HG03159 (cell line): Measurements from ENCODE around the gene NCR3LG1.

ENCODE experiments used
- ATAC-seq: cut with Tn5 transposase; IDR thresholded peaks from one replicate; pipeline ENCODE4 v1.9.1; 2021; ENCODE audit warnings: mild to moderate bottlenecking, moderate library complexity; ENCODE audit not compliant: unreplicated experiment

Gene NCR3LG1

GRCh38 chr11:17369684-17370243 is 18.2 kb downstream of the NCR3LG1 start:
- ATAC-seq = no peak

DNA sequence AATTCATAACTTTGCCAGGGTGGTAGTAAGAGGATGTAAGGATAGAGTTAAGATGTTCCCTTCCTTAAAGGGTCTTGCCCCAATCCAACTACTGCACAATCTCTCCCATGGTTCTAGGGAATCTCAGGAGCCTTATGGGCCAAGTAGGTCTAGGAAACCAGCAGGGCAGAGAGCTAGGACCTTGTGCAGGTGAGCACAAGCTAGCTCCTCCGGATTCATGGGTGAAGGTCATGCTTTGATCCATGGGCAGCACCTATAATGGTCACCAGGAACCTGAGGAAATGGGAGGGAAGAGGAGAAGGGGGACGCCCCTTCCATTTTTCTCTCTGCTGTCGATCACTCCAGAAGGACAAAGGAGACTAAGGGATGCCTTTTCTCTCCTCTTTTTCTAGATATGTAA is 20.0 kb downstream of the NCR3LG1 start:
- no peak for ATAC-seq

GRCh38 chr11:17375547-17375946 is 23.9 kb downstream of the NCR3LG1 start:
- ATAC-seq = no peak

GRCh38 chr11:17376493-17376892 is 24.9 kb downstream of the NCR3LG1 start:
- no peak for ATAC-seq

- ATAC-seq = no peak
Observed at GRCh38 chr11:17378655-17379054, 27.1 kb downstream of the NCR3LG1 start.

DNA sequence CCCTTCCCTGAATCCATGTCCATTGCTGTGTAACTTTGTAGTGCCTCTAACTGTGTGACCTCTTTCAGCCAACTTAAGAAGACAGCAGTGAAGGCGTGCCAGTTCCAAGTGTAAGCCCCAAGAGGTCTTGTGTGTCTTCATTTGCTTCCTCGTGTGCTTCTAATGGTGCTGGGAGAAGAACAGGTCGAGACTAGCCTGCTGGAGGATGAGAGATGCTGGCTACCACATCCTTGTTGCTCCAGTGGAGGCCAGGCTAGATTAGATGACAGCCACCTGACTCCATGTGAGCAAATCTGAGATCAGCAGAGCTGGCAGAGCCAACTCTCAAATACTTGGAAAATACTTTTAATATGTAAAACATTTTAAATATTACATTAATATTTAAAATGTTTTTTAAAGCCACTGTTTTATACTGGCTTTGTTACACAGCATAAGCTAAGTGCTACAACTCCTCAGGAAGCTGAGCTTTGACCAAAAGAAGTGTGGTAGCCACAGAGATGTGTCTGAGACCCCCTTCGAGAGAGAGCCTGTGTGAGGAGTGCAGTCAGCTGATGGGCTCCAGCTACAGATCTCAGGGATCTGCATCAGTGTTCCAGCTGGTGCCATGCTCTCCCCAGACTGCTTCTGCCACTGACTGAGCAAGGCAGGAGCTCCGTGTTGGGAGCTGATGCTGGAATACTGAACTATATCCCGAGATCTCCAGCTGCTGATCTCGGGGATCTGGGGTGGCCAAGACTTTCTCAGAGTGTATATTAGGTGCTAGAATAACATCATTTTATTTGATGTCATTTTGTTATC is 28.0 kb downstream of the NCR3LG1 start:
- ATAC-seq = no peak

GRCh38 chr11:17381156-17381555 is 29.6 kb downstream of the NCR3LG1 start:
- ATAC-seq = no peak

DNA sequence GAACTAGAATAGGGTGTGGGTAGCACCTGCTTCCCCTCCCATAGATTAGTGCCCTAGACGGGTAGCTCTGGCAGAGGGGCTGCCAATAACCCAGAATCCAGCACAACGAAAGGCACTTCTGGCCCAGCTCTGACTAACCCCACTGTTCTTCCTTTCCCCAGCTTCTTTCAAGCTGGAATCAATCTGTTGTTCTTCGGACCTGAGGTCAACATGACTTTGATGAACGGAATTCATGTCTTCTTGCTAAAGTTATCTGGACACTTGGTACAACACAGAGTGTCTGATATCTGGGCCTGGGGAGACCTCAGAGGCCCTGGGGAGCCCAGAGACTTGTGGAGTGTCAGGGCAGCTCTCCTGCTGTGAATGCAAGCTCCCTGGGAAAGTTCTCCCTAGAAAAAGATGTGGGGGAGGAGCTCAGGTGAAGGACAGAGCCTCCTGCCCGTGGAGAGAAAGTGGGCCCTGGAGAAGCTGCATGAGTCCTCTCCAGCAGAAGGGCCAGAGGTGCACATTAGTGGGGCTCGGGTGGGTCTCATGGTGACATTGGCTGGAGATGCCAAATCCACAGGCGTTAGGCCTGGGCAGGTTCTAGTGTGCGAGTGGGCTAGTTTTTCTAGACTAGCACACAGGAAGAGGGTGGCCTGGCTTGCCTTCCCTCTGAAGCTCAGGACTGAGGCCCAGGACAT is 30.6 kb downstream of the NCR3LG1 start:
- ATAC-seq = no peak

GRCh38 chr11:17383461-17383860 is 31.9 kb downstream of the NCR3LG1 start:
- ATAC-seq = no peak

- ATAC-seq = peak; percentile 57
Observed at GRCh38 chr11:17384002-17384511, 32.5 kb downstream of the NCR3LG1 start.

DNA sequence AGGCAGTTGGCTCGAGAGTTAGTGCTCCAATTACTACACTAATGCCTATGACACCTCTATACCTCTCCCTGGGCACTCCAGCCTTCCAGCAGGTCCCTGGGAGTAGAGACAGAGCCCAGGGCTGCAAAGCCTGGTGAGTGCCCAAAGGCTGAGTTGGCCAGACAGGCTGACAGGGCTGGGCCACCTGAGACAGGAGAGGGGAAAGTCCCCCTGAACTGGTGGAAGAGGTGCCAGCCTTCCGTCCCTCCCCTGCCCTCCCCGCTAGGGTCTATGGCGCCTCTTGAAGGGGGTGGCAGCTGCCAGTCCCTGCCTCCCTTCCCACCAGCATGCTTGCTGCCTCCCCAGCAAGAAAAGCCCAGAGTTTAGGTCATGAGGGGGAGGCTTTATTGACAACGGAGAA is 33.9 kb downstream of the NCR3LG1 start:
- no peak for ATAC-seq

GRCh38 chr11:17385926-17386325 is 34.3 kb downstream of the NCR3LG1 start:
- no peak for ATAC-seq

DNA sequence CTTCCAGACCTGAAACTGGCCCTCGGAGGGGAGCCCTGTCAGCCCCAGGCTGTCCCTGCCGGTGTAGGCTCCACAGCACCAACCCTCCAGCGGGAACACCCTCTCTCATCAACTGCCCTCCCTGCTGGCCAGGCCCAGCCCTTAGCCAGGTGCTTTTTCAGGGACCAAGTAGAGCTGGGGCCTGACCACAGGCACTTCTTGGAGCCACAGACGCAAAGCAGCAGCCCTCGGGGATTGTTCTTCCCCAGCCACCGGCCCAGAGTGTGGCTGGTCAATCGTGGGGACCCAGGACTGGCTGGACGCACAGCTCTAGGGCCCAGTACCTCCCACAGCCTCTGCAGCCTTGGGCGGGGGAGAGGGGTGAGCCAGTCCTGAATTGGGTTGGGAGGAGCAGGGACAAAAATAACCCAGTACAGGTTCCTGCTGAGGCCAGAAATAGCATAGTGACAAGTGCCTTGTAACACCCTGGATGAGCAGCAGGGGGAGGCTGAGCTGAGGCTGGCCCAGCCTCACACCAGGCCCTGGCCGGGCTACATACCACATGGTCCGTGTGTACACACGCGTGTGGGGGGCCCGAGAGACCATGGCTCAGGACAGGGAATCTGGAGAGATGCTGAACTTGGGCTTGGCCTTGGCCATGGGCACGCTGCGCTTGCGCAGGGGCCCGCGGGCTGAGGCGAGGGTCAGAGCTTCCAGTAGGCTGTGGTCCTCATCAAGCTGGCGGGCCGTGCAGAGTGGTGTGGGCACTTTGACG is 34.9 kb downstream of the NCR3LG1 start:
- ATAC-seq = peak; percentile 60

GRCh38 chr11:17387254-17387653 is 35.7 kb downstream of the NCR3LG1 start:
- no peak for ATAC-seq

GRCh38 chr11:17387811-17388210 is 36.2 kb downstream of the NCR3LG1 start:
- ATAC-seq = no peak

DNA sequence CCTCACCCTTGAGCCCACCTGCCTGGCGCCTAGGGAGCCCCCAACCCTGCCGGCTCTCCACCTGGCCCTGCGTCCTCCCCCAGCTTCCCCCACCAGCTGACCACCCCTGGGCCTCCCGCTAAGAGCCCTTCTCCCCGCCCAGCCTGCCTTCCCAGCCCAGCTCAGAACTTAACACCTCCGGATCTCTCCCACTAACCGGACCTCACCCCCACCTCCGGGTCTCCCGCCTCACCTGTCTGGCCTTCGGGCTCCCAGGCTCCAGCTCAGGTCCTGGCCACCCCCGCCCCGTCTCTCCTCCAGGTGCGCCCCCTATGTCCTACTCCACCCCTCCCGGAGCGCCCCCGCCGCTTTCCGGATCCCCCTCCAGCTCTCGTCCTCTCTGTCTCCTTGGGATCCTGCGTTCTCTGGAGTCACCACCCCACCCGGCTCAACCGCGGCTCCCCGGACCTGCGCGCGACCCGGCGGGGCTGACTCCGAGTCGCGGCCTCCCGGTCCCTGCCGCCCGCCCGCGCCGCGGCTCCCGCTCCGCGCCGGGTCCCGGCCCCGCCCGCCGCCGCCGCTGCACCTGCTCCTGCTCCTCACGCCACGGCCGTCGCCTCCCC is 37.1 kb downstream of the NCR3LG1 start, which contains the start of gene KCNJ11:
KCNJ11 (minus strand) TSS at position 51 of the 602 bp plus-strand sequence. CDS start 568 bp downstream, outside the sequence.
- ATAC-seq = peak; percentile 37

GRCh38 chr11:17389211-17389956 is 37.8 kb downstream of the NCR3LG1 start:
- ATAC-seq = peak; percentile 53

DNA sequence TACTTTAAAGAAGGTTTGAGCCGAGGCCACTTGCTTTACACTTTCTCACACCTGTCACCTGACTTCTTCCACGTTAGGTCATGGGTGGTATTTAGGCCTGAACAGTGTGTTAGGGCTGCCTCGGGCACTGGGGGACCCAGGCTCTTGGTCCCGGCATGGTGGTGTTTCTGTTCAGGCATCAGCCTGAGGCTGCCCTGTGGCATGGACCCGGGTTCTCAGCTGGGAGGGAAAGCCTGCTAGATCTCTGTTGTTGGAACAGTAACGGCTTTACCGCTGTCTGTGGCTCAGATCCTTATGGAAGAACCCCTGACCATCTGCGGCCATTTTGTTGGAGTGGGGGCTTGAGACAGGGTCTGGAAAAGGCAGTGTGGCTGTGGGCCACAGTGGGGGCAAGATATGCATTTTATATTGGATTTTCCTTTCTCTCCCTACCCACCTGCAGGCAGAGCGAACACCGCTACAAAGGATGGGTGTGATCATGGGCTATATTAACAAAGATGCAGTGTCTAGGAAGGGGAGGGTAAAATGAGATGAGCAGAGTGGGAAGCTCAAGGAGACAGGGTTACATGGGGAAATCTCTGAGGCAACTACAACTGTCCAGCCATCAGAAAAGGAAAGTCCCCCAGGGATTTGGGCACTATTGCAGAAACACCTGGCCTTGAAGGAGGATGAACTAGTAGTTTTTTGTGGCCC is 38.5 kb downstream of the NCR3LG1 start:
- no peak for ATAC-seq
